WTC11 (cell line): ENCODE results near the gene CD101. TPM values are rescaled to one million over a fixed set of nuclear protein-coding genes. Genes with fewer than 3 reads are reported as not detected.

Experiments used
- ATAC-seq: fragments of 200-7000 bp; cut with Tn5 transposase; 2 replicates; pipeline ENCODE4 v1.10.0; 2021; ENCODE audit warnings: mild to moderate bottlenecking, moderate library complexity
- CTCF ChIA-PET: fragments of 300-600 bp; sonication (Branson Sonifier 250); formaldehyde crosslinking; loops from one replicate; lab custom pipeline; 2021; ENCODE audit warnings: antibody characterized with exemption; lab: Charles Lee
- POLR2A ChIA-PET: fragments of 350-600 bp; sonication (Branson Sonifier 250); formaldehyde crosslinking; loops from one replicate; lab custom pipeline; 2021; ENCODE audit warnings: antibody characterized with exemption; lab: Charles Lee
- DNase-seq: peaks from one replicate; pipeline ENCODE4 v3.0.0; 2021; ENCODE audit warnings: low spot score
- H3K27ac Mint-ChIP-seq: 2 replicates; pipeline ENCODE4 v1.8.0; 2021; ENCODE audit warnings: mixed read lengths
- H3K27me3 Mint-ChIP-seq: 2 replicates; pipeline ENCODE4 v1.8.0; 2021; ENCODE audit warnings: low read depth, mild to moderate bottlenecking, moderate library complexity, mixed read lengths
- H3K36me3 Mint-ChIP-seq: 2 replicates; pipeline ENCODE4 v1.8.0; 2021; ENCODE audit warnings: mixed read lengths
- H3K4me1 Mint-ChIP-seq: 2 replicates; pipeline ENCODE4 v1.8.0; 2022; ENCODE audit warnings: mixed read lengths
- H3K4me3 Mint-ChIP-seq: 2 replicates; pipeline ENCODE4 v1.8.0; 2021; ENCODE audit warnings: mild to moderate bottlenecking, moderate library complexity, mixed read lengths
- H3K9me3 Mint-ChIP-seq: 2 replicates; pipeline ENCODE4 v1.8.0; 2021; ENCODE audit warnings: mixed read lengths
- CREM ChIP-seq: sonication (generic); formaldehyde crosslinking; IDR thresholded peaks from 2 replicates; pipeline ENCODE4 v1.8.1; 2022; ENCODE audit warnings: mild to moderate bottlenecking, missing genetic modification reagents, moderate library complexity
- ELF4 ChIP-seq: sonication (generic); formaldehyde crosslinking; IDR thresholded peaks from 2 replicates; pipeline ENCODE4 v1.8.1; 2022; ENCODE audit warnings: low read depth, mild to moderate bottlenecking, moderate library complexity, missing genetic modification reagents
- EMX1 ChIP-seq: fragments of 250-450 bp; sonication (Bioruptor Pico); IDR thresholded peaks from 2 replicates; pipeline ENCODE4 v1.8.0; 2021; ENCODE audit warnings: mild to moderate bottlenecking
- FOXK1 ChIP-seq: sonication (generic); formaldehyde crosslinking; IDR thresholded peaks from 2 replicates; pipeline ENCODE4 v1.8.0; 2022; ENCODE audit warnings: mild to moderate bottlenecking, moderate library complexity, missing genetic modification reagents
- GRHL2 ChIP-seq: fragments of 250-450 bp; sonication (Bioruptor Pico); IDR thresholded peaks from 2 replicates; pipeline ENCODE4 v1.8.0; 2022; ENCODE audit warnings: mild to moderate bottlenecking, moderate library complexity; ENCODE audit not compliant: insufficient replicate concordance, severe bottlenecking
- IRF1 ChIP-seq: sonication (generic); formaldehyde crosslinking; IDR thresholded peaks from 2 replicates; pipeline ENCODE4 v1.8.0; 2023; ENCODE audit warnings: missing genetic modification reagents
- MLX ChIP-seq: sonication (generic); formaldehyde crosslinking; IDR thresholded peaks from 2 replicates; pipeline ENCODE4 v1.8.1; 2023; ENCODE audit warnings: mild to moderate bottlenecking, missing genetic modification reagents, moderate library complexity
- MXD4 ChIP-seq: fragments of 250-450 bp; sonication (Bioruptor Pico); IDR thresholded peaks from 2 replicates; pipeline ENCODE4 v1.8.0; 2021; ENCODE audit warnings: mild to moderate bottlenecking, moderate library complexity, borderline replicate concordance
- NFATC4 ChIP-seq: fragments of 250-450 bp; sonication (Bioruptor Pico); IDR thresholded peaks from 2 replicates; pipeline ENCODE4 v1.9.0; 2021; ENCODE audit warnings: mild to moderate bottlenecking
- NFYB ChIP-seq: sonication (generic); formaldehyde crosslinking; conservative IDR thresholded peaks from 2 replicates; pipeline ENCODE4 v1.8.0; 2022; ENCODE audit warnings: low read depth, missing genetic modification reagents
- RORB ChIP-seq: fragments of 250-450 bp; sonication (Bioruptor Pico); IDR thresholded peaks from 2 replicates; pipeline ENCODE4 v1.9.0; 2021; ENCODE audit warnings: mild to moderate bottlenecking
- SMAD4 ChIP-seq: sonication (generic); formaldehyde crosslinking; IDR thresholded peaks from 2 replicates; pipeline ENCODE4 v1.8.0; 2022; ENCODE audit warnings: mild to moderate bottlenecking, missing genetic modification reagents
- SOX15 ChIP-seq: fragments of 250-450 bp; sonication (Bioruptor Pico); IDR thresholded peaks from 2 replicates; pipeline ENCODE4 v1.9.0; 2021; ENCODE audit warnings: mild to moderate bottlenecking
- SP1 ChIP-seq: sonication (generic); formaldehyde crosslinking; conservative IDR thresholded peaks from 2 replicates; pipeline ENCODE4 v1.8.1; 2022; ENCODE audit warnings: missing genetic modification reagents
- TEAD1 ChIP-seq: sonication (generic); formaldehyde crosslinking; IDR thresholded peaks from 2 replicates; pipeline ENCODE4 v1.8.0; 2022; ENCODE audit warnings: mild to moderate bottlenecking, missing genetic modification reagents
- ZBTB21 ChIP-seq: sonication (generic); formaldehyde crosslinking; IDR thresholded peaks from 2 replicates; pipeline ENCODE4 v1.8.1; 2023; ENCODE audit warnings: mild to moderate bottlenecking, missing genetic modification reagents, borderline replicate concordance
- ZNF121 ChIP-seq: sonication (generic); formaldehyde crosslinking; IDR thresholded peaks from 2 replicates; pipeline ENCODE4 v1.8.0; 2023; ENCODE audit warnings: missing genetic modification reagents
- ZNF138 ChIP-seq: sonication (generic); formaldehyde crosslinking; conservative IDR thresholded peaks from 2 replicates; pipeline ENCODE4 v1.8.1; 2022; ENCODE audit warnings: mild to moderate bottlenecking, moderate library complexity, missing genetic modification reagents
- ZNF219 ChIP-seq: sonication (generic); formaldehyde crosslinking; IDR thresholded peaks from 2 replicates; pipeline ENCODE4 v1.8.0; 2023; ENCODE audit warnings: missing genetic modification reagents, mild to moderate bottlenecking, borderline replicate concordance
- total RNA-seq: library from RNA; stranded (reverse); gene quantifications from 3 replicates; pipeline ENCODE4 v1.2.3, GENCODE V29; 2021
- TF ChIP-seq, protein P1 (sequence below): sonication (generic); formaldehyde crosslinking; IDR thresholded peaks from 2 replicates; pipeline ENCODE4 v1.8.1; 2022; ENCODE audit warnings: missing genetic modification reagents, borderline replicate concordance
- TF ChIP-seq, protein P2 (sequence below): fragments of 200-600 bp; IDR thresholded peaks from 2 replicates; pipeline ENCODE4 v1.8.0; 2022; ENCODE audit warnings: antibody characterized with exemption

Gene CD101
- total RNA-seq, 1 experiment from 2014 or later = 1.4 TPM

- TF ChIP-seq SMAD4 (CRISPR knock-in tag) (no peak), ZNF219 (no peak), ZNF138 (CRISPR knock-in tag) (no peak)
Observed at GRCh38 chr1:117007719-117008013, 6.1 kb downstream of the CD101 start (continued).

- ATAC-seq (peak; percentile 43; the same call in 1 of the 2 replicates), DNase-seq (no peak)
- POLR2A ChIA-PET = no interaction called here
- H3K27me3 Mint-ChIP-seq = no peaks in the 10 kb centered on the region
- H3K9me3 Mint-ChIP-seq = no peaks in the 10 kb centered on the region
- H3K36me3 Mint-ChIP-seq = no peaks in the 10 kb centered on the region; the same call in 1 of the 2 replicates
- TF ChIP-seq IRF1 (CRISPR knock-in tag) = no peak
- no peak for TF ChIP-seq MXD4 (CRISPR knock-in tag)
- TF ChIP-seq SOX15 (CRISPR knock-in tag) = no peak
- no peak for TF ChIP-seq CREM
- no peak for TF ChIP-seq TEAD1
- TF ChIP-seq NFYB (CRISPR knock-in tag) = no peak
- no peak for TF ChIP-seq FOXK1 (CRISPR knock-in tag)
- TF ChIP-seq, protein P1, sequence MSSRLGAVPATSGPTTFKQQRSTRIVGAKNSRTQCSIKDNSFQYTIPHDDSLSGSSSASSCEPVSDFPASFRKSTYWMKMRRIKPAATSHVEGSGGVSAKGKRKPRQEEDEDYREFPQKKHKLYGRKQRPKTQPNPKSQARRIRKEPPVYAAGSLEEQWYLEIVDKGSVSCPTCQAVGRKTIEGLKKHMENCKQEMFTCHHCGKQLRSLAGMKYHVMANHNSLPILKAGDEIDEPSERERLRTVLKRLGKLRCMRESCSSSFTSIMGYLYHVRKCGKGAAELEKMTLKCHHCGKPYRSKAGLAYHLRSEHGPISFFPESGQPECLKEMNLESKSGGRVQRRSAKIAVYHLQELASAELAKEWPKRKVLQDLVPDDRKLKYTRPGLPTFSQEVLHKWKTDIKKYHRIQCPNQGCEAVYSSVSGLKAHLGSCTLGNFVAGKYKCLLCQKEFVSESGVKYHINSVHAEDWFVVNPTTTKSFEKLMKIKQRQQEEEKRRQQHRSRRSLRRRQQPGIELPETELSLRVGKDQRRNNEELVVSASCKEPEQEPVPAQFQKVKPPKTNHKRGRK (CRISPR knock-in tag) = no peak
- TF ChIP-seq, protein P2, sequence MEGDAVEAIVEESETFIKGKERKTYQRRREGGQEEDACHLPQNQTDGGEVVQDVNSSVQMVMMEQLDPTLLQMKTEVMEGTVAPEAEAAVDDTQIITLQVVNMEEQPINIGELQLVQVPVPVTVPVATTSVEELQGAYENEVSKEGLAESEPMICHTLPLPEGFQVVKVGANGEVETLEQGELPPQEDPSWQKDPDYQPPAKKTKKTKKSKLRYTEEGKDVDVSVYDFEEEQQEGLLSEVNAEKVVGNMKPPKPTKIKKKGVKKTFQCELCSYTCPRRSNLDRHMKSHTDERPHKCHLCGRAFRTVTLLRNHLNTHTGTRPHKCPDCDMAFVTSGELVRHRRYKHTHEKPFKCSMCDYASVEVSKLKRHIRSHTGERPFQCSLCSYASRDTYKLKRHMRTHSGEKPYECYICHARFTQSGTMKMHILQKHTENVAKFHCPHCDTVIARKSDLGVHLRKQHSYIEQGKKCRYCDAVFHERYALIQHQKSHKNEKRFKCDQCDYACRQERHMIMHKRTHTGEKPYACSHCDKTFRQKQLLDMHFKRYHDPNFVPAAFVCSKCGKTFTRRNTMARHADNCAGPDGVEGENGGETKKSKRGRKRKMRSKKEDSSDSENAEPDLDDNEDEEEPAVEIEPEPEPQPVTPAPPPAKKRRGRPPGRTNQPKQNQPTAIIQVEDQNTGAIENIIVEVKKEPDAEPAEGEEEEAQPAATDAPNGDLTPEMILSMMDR = no peak
- no peak overlapping the region for H3K4me3 Mint-ChIP-seq
- CTCF ChIA-PET = interaction anchor here (1.1 to 1.5 kb wide), 4 partner anchors 12 to 271 kb away, joined by 3 to 4 read pairs (median 4); no protein-coding TSS in a partner anchor
- H3K4me1 Mint-ChIP-seq = peaks cover 37% of the 10 kb centered on the region
- no peak overlapping the region for H3K27ac Mint-ChIP-seq
Observed at GRCh38 chr1:117008656-117009055, 7.1 kb downstream of the CD101 start.

DNA sequence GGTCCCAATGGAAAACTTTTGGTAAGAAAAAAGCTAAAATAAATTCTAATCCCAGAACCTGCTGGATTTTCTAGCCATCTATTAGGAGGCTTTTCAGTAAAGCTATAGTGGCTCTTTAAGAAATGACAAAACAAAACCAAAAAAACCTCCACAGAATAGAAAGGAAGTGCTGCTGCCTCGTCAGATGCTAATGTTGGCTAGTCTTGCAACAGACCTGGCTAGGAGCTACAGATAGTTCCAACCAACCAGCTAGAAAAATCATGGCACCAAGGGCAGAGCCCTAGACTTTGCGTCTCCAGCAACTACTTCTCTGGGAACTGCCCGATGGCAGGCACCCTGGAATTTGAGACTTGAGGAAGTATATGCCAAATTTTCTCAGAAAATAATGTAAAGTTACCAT lies 7.6 kb downstream of the CD101 start:
- DNase-seq (no peak), ATAC-seq (no peak)
- no peaks in the 10 kb centered on the region for H3K9me3 Mint-ChIP-seq
- peaks cover 32% of the 10 kb centered on the region for H3K4me1 Mint-ChIP-seq
- H3K27ac Mint-ChIP-seq = no peak overlapping the region
- H3K4me3 Mint-ChIP-seq = no peak overlapping the region
- ChIA-PET CTCF (interaction anchor here (0.6 to 1.5 kb wide), 7 partner anchors 11 to 312 kb away, joined by 3 to 4 read pairs (median 3); partner anchors contain the start of gene TTF2), POLR2A (no interaction called here)
- no peaks in the 10 kb centered on the region; the same call in 1 of the 2 replicates for H3K36me3 Mint-ChIP-seq
- H3K27me3 Mint-ChIP-seq = no peaks in the 10 kb centered on the region
- TF ChIP-seq ZBTB21 (CRISPR knock-in tag) = no peak

DNA sequence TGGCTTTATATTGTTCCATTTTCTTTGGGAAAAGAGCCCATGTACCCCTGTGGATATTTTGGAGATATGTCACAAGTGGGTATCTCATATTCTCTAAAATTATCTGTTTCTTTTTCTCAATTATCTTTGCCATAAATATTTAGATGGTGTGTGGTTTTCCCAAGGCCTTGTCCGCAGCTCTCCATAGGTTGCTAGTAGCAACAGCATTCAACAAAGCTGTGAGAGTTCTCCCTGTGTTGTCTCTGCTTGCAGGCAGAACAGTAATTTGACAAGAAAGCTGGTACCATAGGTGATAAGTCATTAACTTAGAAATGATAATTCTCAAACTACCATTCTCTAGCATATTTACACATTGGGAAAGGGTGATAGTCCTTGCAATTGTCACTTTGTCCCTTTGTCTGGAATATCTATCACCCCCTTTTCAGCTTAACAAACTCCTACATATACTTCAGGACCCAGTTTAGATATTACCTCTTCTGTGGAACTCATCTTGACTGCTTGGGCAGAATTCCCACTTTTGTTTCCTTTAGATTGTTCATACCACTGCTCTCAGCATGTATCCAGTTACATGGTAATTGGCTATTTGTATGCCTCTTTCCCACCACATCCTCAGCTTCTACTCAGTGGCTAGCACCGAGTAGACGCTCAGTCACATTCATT lies 8.9 kb downstream of the CD101 start:
- Mint-ChIP-seq H3K4me1 (peaks cover 26% of the 10 kb centered on the region), H3K4me3 (no peak overlapping the region), H3K27me3 (no peaks in the 10 kb centered on the region), H3K27ac (no peak overlapping the region), H3K9me3 (no peaks in the 10 kb centered on the region), H3K36me3 (no peaks in the 10 kb centered on the region; the same call in 1 of the 2 replicates)
- ATAC-seq = no peak; the same call in 1 of the 2 replicates
- ChIA-PET POLR2A (no interaction called here), CTCF (interaction anchor here (1.0 to 1.5 kb wide), 2 partner anchors 27 to 50 kb away, joined by 3 read pairs; partner anchors contain the start of gene TTF2)
- no peak for DNase-seq
- TF ChIP-seq RORB (CRISPR knock-in tag) = no peak
- no peak for TF ChIP-seq IRF1 (CRISPR knock-in tag)
- TF ChIP-seq NFATC4 = no peak
- TF ChIP-seq ZNF121 (CRISPR knock-in tag) = no peak
- TF ChIP-seq ELF4 (CRISPR knock-in tag) = no peak
- TF ChIP-seq MLX = no peak
- TF ChIP-seq EMX1 = no peak
- TF ChIP-seq SP1 = no peak
- no peak for TF ChIP-seq GRHL2 (CRISPR knock-in tag)
